NCI-H748 (cell line): ENCODE data around the gene CHADL.
"Not testable (repeated sequence)": the region's sequence is repeated elsewhere in the genome, so short reads cannot be mapped to it uniquely, and the experiment has no call there.

Source experiments
- DNase-seq: peaks from one replicate; lab custom pipeline; 2025; ENCODE audit not compliant: unreplicated experiment; lab: John Stamatoyannopoulos, UW

Gene CHADL

GRCh38 chr22:41197038-41197972, 43.4 kb downstream of the CHADL start:
- peak; percentile 87 for DNase-seq

GRCh38 chr22:41193829-41194228, 46.9 kb downstream of the CHADL start:
- no peak for DNase-seq

- no peak for DNase-seq
Measured at GRCh38 chr22:41191467-41191866, 49.3 kb downstream of the CHADL start.

GRCh38 chr22:41184679-41185078, 56.1 kb downstream of the CHADL start:
- no peak for DNase-seq

- no peak for DNase-seq
Measured at GRCh38 chr22:41181349-41182241, 59.1 kb downstream of the CHADL start.

- DNase-seq, result no peak
Measured at GRCh38 chr22:41180926-41181325, 59.8 kb downstream of the CHADL start.

GRCh38 chr22:41180362-41180761, 60.4 kb downstream of the CHADL start:
- not testable (repeated sequence) for DNase-seq
